H9 (cell line): ENCODE results near the gene TMEM132D. TPM values are rescaled to one million over a fixed set of nuclear protein-coding genes. Genes with fewer than 3 reads are reported as not detected.

Experiments used
- DNase-seq: peaks from one replicate; pipeline ENCODE4 v3.0.0-alpha.2; 2017
- H2AFZ ChIP-seq: one replicate; pipeline ENCODE4 v1.6.1; 2013; ENCODE audit warnings: mild to moderate bottlenecking, low read length, control low read depth, moderate library complexity
- H2AK5ac ChIP-seq: 2 replicates; pipeline ENCODE4 v1.6.1; 2013; ENCODE audit warnings: low read length, control low read depth, mixed read lengths; ENCODE audit not compliant: insufficient read length
- H2BK120ac ChIP-seq: one replicate; pipeline ENCODE4 v1.6.1; 2013; ENCODE audit warnings: low read depth, mild to moderate bottlenecking, low read length, control low read depth, inconsistent platforms; ENCODE audit not compliant: poor library complexity, severe bottlenecking
- H2BK12ac ChIP-seq: 2 replicates; pipeline ENCODE4 v1.6.1; 2013; ENCODE audit warnings: low read length, control low read depth, mixed read lengths, low read depth; ENCODE audit not compliant: insufficient read length
- H2BK15ac ChIP-seq: 2 replicates; pipeline ENCODE4 v1.6.1; 2013; ENCODE audit warnings: low read depth, low read length, control low read depth
- H2BK20ac ChIP-seq: one replicate; pipeline ENCODE4 v1.6.1; 2013; ENCODE audit warnings: low read depth, mild to moderate bottlenecking, low read length, control low read depth, inconsistent platforms; ENCODE audit not compliant: poor library complexity, severe bottlenecking
- H2BK5ac ChIP-seq: 2 replicates; pipeline ENCODE4 v1.6.1; 2013; ENCODE audit warnings: low read length, control low read depth, mixed read lengths; ENCODE audit not compliant: insufficient read length
- H3K14ac ChIP-seq: 2 replicates; pipeline ENCODE4 v1.6.1; 2013; ENCODE audit warnings: low read length, control low read depth; ENCODE audit not compliant: insufficient read depth
- H3K18ac ChIP-seq: 2 replicates; pipeline ENCODE4 v1.6.1; 2013; ENCODE audit warnings: low read depth, mild to moderate bottlenecking, mixed read lengths, low read length, control low read depth; ENCODE audit not compliant: insufficient read length
- H3K23ac ChIP-seq: 2 replicates; pipeline ENCODE4 v1.6.1; 2013; ENCODE audit warnings: low read length, control low read depth, mixed read lengths, low read depth; ENCODE audit not compliant: insufficient read length
- H3K23me2 ChIP-seq: 2 replicates; pipeline ENCODE4 v1.6.1; 2013; ENCODE audit warnings: low read depth, mild to moderate bottlenecking, mixed read lengths, low read length, control low read depth; ENCODE audit not compliant: insufficient read length, poor library complexity, severe bottlenecking
- H3K27ac ChIP-seq: 2 replicates; pipeline ENCODE4 v1.5.1; 2013; ENCODE audit warnings: low read length, control low read depth, mixed read lengths, low read depth; ENCODE audit not compliant: insufficient read length
- H3K27me3 ChIP-seq: 2 replicates; pipeline ENCODE4 v1.6.1; 2013; ENCODE audit warnings: low read length, control low read depth, inconsistent platforms; ENCODE audit not compliant: insufficient read depth
- H3K4ac ChIP-seq: 2 replicates; pipeline ENCODE4 v1.6.1; 2013; ENCODE audit warnings: low read depth, mild to moderate bottlenecking, control low read depth, inconsistent platforms, low read length, moderate library complexity
- H3K4me1 ChIP-seq: 2 replicates; pipeline ENCODE4 v1.6.1; 2013; ENCODE audit warnings: low read length, control low read depth, inconsistent platforms; ENCODE audit not compliant: insufficient read depth
- H3K4me2 ChIP-seq: 2 replicates; pipeline ENCODE4 v1.6.1; 2013; ENCODE audit warnings: low read length, control low read depth, mixed read lengths; ENCODE audit not compliant: insufficient read length, insufficient read depth
- H3K56ac ChIP-seq: 2 replicates; pipeline ENCODE4 v1.6.1; 2013; ENCODE audit warnings: low read depth, mild to moderate bottlenecking, mixed read lengths, low read length, control low read depth; ENCODE audit not compliant: insufficient read length
- H3K79me1 ChIP-seq: 2 replicates; pipeline ENCODE4 v1.6.1; 2013; ENCODE audit warnings: low read depth, mild to moderate bottlenecking, moderate library complexity, low read length, control low read depth, inconsistent platforms; ENCODE audit not compliant: insufficient read depth, poor library complexity, severe bottlenecking
- H3K79me2 ChIP-seq: 2 replicates; pipeline ENCODE4 v1.6.1; 2013; ENCODE audit warnings: low read length, control low read depth, inconsistent platforms; ENCODE audit not compliant: insufficient read depth
- H3K9ac ChIP-seq: 2 replicates; pipeline ENCODE4 v1.6.1; 2013; ENCODE audit warnings: low read length, control low read depth, mixed read lengths; ENCODE audit not compliant: insufficient read length; ENCODE audit errors: extremely low read depth
- H3K9me3 ChIP-seq: one replicate; pipeline ENCODE4 v1.6.1; 2013; ENCODE audit warnings: low read depth, low read length, inconsistent platforms; ENCODE audit not compliant: control insufficient read depth
- H3T11ph ChIP-seq: one replicate; pipeline ENCODE4 v1.6.1; 2013; ENCODE audit warnings: mild to moderate bottlenecking, low read length, control low read depth, inconsistent platforms
- H4K20me1 ChIP-seq: one replicate; pipeline ENCODE4 v1.6.1; 2013; ENCODE audit not compliant: control insufficient read depth, insufficient read length, insufficient read depth
- H4K5ac ChIP-seq: 2 replicates; pipeline ENCODE4 v1.6.1; 2013; ENCODE audit warnings: low read depth, mild to moderate bottlenecking, mixed read lengths, low read length, control low read depth; ENCODE audit not compliant: insufficient read length
- H4K8ac ChIP-seq: replicated peaks from 2 replicates; pipeline ENCODE4 v1.6.1; 2013; ENCODE audit warnings: low read length, control low read depth, mixed read lengths, low read depth; ENCODE audit not compliant: insufficient read length
- H4K91ac ChIP-seq: 2 replicates; pipeline ENCODE4 v1.6.1; 2013; ENCODE audit warnings: low read depth, mild to moderate bottlenecking, moderate library complexity, mixed read lengths, low read length, control low read depth; ENCODE audit not compliant: insufficient read length
- H3K27ac Mint-ChIP-seq, 3 experiments: 2 replicates in 2 of 3; 3 replicates in 1 of 3; pipeline ENCODE4 v1.8.0; 2020 to 2021; ENCODE audit warnings: mixed read lengths in 3 of 3, mild to moderate bottlenecking in 1 of 3, moderate library complexity in 1 of 3
- H3K27me3 Mint-ChIP-seq: 2 replicates; pipeline ENCODE4 v1.8.0; 2021; ENCODE audit warnings: low read depth, mild to moderate bottlenecking, moderate library complexity, mixed read lengths
- H3K36me3 Mint-ChIP-seq, 3 experiments: 2 replicates in 2 of 3; 3 replicates in 1 of 3; pipeline ENCODE4 v1.8.0; 2020 to 2021; ENCODE audit warnings: low read depth in 3 of 3, mixed read lengths in 3 of 3; ENCODE audit not compliant: insufficient read depth in 1 of 3
- H3K4me1 Mint-ChIP-seq, 2 experiments: 2 replicates each; pipeline ENCODE4 v1.8.0; 2020; ENCODE audit warnings: mixed read lengths in 2 of 2
- H3K4me3 Mint-ChIP-seq, 2 experiments: 2 replicates in 1 of 2; 3 replicates in 1 of 2; pipeline ENCODE4 v1.8.0; 2020 to 2021; ENCODE audit warnings: mild to moderate bottlenecking in 2 of 2, mixed read lengths in 2 of 2, moderate library complexity in 1 of 2
- H3K9me3 Mint-ChIP-seq, 2 experiments: 2 replicates in 1 of 2; 3 replicates in 1 of 2; pipeline ENCODE4 v1.8.0; 2020; ENCODE audit warnings: mild to moderate bottlenecking in 2 of 2, mixed read lengths in 2 of 2, moderate library complexity in 1 of 2
- CTCF ChIP-seq: fragments of 200-600 bp; sonication (generic); conservative IDR thresholded peaks from 3 replicates; pipeline ENCODE4 v1.8.0; 2021; ENCODE audit warnings: antibody characterized with exemption, mild to moderate bottlenecking
- WGBS: extraction: QIAGEN DNeasy Blood & Tissue Kit; methylation state at CpG from one replicate; pipeline ENCODE4 v1.1.7; 2013; ENCODE audit warnings: missing lambda C conversion rate, low lambda C conversion rate, mixed read lengths; ENCODE audit not compliant: insufficient read length; ENCODE audit errors: extremely low coverage; 5-methylcytosine and 5-hydroxymethylcytosine counted together
- total RNA-seq: library from RNA; stranded (reverse); gene quantifications from 2 replicates; pipeline ENCODE4 v1.2.1, GENCODE V29; 2021

TMEM132D gene
- total RNA-seq, 1 experiment from 2014 or later, result 6.1 TPM

GRCh38 chr12:129938089-129938488, 34.3 kb upstream of the TMEM132D start:
- Histone ChIP-seq H4K91ac (no peak overlapping the region), H3K79me1 (no peaks in the 10 kb centered on the region), H3K14ac (no peak overlapping the region), H2AK5ac (no peak overlapping the region), H3K27me3 (no peaks in the 10 kb centered on the region), H3K4me1 (no peaks in the 10 kb centered on the region), H2BK120ac (no peak overlapping the region), H2BK15ac (no peak overlapping the region), H2BK12ac (no peak overlapping the region), H3K27ac (no peak overlapping the region), H3K18ac (no peak overlapping the region), H2BK20ac (no peak overlapping the region), H3K9ac (no peak overlapping the region), H3K23ac (no peak overlapping the region), H3K56ac (no peak overlapping the region), H3K4me2 (no peak overlapping the region), H4K8ac (no peak overlapping the region), H3K4ac (no peak overlapping the region), H3K23me2 (no peaks in the 10 kb centered on the region), H3K9me3 (peaks cover 11% of the 10 kb centered on the region), H2BK5ac (no peak overlapping the region), H2AFZ (no peak overlapping the region), H4K5ac (no peak overlapping the region), H3T11ph (no peak overlapping the region), H3K79me2 (no peaks in the 10 kb centered on the region), H4K20me1 (no peaks in the 10 kb centered on the region)
- Mint-ChIP-seq H3K27me3 (peaks cover 62% of the 10 kb centered on the region), H3K27ac (no peak overlapping the region), H3K36me3 (peaks cover 4 to 15% (median 6%) of the 10 kb centered on the region in 3 experiments; a peak in 5 of 7 replicates), H3K4me1 (peaks cover 13 to 14% of the 10 kb centered on the region in 2 experiments), H3K4me3 (no peak overlapping the region), H3K9me3 (peaks cover 22 to 28% of the 10 kb centered on the region in 2 experiments)
- no peak for DNase-seq
- no CpG with 5 or more reads among the region's 7 CpGs for WGBS
- TF ChIP-seq CTCF, result no peak
